GM21381 (cell line): Measurements from ENCODE around the gene DLG2.
"Not testable (repeated sequence)": the region's sequence is repeated elsewhere in the genome, so short reads cannot be mapped to it uniquely, and the experiment has no call there.

ENCODE experiments used
- ATAC-seq: cut with Tn5 transposase; IDR thresholded peaks from one replicate; pipeline ENCODE4 v1.9.1; 2021; ENCODE audit warnings: mild to moderate bottlenecking, moderate library complexity; ENCODE audit not compliant: unreplicated experiment

The DLG2 gene

DNA sequence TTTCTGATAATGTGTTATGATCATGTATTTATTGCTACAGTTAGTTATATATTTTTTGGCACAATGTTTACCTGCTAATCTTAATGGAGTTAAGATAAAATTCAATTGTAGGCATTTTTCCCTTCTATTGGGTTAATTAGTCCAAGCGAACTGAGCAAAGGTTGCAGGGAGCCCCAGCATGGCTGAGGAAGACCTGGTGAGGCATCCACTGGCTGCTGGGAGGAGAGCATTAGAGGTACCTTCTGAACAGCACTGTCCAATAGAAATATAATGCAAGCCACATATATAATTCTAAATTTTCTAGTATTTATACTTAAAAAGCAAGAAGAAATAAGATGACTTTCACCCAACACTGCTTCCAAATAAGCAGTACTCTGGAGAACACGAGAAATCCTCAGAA lies 19.9 kb upstream of the DLG2 start:
- no peak for ATAC-seq

DNA sequence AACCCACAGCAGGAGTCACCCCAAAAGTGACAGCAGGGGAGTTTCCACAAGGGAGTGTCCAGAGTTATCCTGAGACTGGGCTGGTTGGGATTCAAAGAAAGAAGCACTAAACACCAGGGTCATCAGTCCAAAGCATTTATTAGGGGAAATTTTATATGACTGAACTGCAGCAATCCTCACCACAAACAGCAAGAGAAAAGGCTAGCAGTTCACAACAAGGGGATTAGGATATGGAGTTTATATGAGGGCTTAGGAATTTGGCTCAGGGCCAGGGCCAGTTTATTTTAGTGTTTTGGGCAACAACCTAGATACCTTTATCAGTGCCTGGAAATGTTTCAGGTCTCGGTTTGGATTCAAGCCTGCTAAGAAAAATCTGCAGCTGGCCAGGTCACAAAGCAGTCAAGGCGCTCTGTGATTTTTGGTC lies 16.1 kb upstream of the DLG2 start:
- no peak for ATAC-seq

DNA sequence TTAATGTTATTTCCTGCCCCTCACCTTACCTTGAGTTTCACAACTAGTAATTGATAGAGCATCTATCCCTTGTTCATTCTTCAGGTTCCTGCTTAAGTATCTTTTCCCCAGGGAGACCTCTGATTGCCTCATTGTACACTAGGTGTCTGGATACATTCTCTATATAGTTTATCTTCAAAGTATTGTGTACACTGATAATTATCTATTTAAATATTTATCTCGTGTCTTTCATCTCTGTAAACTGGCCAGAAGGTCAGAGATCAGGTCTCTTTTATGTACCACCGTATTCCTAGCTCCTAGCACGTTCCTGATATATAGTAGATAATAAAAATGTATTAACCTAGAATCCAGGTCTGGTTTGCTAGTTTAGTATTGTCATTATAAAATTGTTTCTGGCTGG lies 7.6 kb upstream of the DLG2 start:
- no peak for ATAC-seq

DNA sequence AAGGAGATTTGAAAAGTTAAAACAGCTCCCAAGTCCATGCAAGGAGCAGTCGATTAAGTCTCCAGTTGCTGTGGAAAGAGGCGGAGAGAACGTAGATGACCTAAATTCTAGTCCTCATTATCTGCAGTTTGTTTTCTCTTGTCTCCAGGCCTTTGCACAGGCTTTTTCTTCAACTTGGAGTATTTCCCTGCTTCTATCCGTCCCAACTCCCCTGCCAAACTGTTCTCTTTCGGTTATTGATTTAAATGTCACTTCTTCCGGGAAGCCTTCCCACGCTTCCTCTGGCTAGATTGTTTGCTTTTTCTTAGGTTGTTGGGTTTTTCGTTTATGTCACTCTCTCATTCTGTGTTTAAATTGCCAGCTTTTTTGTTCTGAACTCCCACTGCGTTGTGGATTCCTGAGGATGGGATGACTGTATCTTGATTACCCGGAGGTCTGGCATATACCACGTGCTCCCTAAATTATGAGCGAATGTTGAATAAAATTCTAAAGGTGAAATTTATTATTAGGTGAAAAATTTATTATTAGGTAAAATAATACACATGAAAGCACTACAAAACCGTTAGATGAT lies 1.7 kb upstream of the DLG2 start:
- peak; percentile 3 for ATAC-seq

DNA sequence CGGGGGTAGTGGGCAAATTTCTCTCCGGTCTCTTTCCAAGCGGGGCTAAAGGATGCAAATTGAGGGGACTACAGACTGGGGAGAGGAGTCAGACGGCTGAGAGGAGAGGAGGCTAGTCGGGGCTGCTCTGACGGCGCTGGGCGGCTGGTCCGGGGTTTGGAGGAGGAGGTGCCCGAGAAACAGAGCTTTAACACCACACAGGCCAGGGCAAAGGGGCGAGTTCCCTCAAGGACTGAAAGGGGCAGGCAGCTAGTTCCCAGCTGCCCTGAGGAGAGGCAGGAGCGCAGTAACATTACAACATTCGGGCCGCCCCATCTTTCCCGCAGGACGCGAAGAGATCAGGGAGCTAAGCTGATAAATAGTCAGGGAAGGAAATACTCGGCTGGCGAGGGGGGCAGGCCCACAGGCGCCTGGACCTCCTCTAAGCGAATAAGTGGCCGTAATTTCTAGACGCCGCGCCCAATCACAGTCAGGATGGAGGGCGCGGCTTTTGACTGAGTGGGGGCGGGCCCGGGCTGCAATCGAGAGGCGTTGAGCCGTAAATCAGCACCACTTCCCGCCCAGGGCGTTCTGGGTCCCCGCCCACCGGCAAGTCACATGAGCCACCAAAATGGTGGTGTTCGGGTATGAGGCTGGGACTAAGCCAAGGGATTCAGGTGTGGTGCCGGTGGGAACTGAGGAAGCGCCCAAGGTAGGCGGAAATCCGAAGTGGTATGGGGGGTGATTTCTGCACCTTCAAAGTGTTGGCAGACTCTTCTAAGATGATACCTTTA lies 1.0 kb upstream of the DLG2 start, which contains the start of gene TMEM126B:
TSS of gene TMEM126B (plus strand) at position 596 of the 773 bp plus-strand sequence. CDS start at position 611, 15 bp downstream.
- ATAC-seq: peak; percentile 99

DNA sequence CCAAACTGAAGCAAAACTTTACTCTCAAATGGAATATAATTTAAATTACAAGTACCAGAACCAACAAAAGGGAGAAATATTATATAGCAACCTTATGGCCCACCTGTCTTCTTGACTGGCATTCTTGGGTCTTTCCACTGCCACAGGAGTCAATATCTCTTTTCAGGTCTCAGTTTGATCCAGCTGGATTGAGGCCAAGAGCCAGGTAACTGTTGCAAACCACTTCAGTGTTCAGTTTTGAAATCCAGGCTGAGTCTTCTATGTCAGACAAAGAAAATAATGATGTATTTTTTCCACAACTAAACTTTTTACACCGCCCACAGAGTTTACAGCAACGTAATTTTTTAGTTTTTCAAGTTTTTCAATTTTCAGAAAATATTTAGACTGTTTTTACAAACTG lies 648 bp downstream of the DLG2 start:
- ATAC-seq: no peak

DNA sequence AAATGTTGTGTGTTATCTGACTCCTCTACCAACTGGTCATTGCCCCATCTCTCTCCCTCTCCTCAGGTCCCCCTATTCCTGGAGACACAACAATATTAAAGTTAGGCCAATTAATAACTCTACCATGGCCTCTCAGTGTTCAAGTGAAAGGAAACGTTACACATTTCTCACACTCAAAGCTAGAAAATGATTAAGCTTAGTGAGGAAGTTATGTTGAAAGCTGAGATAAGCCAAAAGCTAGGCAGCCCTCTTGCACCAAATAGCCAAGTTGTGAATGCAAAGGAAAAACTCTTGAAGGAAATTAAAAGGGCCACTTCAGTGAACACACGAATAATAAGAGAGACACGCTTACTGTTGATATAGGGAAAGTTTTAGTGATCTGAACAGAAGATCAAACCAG lies 6.9 kb downstream of the DLG2 start:
- ATAC-seq: no peak

DNA sequence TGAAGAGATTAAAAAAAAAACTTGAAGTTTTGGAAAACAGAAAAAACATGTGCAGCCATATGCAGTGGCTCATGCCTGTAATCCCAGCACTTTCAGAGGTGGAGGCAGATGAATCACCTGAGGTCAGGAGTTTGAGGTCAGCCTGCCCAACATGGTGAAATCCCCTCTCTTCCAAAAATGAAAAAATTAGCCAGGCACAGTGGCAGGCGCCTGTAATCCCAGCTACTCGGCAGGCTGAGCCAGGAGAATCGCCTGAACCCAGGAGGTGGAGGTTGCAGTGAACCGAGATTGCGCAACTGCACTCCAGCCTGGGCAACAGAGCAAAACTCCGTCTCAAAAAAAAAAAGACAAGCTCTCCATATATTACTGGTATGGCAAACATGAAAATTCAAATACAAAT lies 7.6 kb downstream of the DLG2 start:
- no peak for ATAC-seq

DNA sequence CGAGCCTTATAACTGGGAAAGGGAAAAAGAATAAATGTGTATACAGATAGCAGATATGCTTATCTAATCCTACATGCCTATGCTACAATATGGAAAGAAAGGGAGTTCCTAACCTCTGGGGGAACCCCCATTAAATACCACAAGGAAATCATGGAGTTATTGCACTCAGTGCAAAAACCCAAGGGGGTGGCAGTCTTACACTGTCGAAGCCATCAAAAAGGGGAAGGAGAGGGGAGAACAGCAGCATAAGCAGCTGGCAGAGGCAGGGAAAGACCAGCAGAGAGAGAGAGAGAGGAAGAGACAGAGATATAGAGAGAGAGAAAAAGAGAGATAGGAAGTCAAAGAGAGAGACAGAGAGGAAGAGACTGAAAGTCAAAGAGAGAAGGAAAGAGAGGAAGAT lies 15.5 kb downstream of the DLG2 start:
- not testable (repeated sequence) for ATAC-seq

DNA sequence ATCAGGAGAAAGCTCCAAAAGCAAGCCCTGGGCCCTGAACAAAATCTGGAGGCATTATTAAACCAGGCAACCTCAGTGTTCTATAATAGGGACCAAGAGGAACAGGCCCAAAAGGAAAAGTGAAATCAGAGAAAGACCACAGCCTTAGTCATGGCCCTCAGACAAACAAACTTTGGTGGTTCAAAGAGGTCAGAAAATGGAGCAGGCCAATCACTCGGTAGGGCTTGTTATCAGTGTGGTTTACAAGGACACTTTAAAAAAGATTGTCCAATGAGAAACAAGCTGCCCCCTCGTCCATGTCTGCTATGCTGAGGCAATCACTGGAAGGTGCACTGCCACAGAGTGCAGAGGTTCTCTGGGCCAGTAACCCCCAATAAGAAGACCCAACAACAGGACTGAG lies 17.9 kb downstream of the DLG2 start:
- not testable (repeated sequence) for ATAC-seq

DNA sequence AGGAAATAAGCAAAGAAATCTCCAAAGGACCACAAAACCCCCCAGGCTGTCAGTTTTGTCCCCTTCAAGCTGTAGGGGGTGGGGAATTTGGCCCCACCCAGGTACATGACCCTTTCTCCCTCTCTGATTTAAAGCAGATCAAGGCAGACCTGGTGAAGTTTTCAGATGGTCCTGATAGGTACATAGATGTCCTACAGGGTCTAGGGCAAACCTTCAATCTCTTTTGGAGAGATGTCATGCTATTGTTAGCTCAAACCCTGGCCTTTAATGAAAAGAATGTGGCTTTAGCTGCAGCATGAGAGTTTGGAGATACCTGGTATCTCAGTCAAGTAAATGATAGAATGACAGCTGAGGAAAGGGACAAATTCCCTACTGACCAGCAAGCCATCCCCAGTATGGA lies 18.5 kb downstream of the DLG2 start:
- not testable (repeated sequence) for ATAC-seq

DNA sequence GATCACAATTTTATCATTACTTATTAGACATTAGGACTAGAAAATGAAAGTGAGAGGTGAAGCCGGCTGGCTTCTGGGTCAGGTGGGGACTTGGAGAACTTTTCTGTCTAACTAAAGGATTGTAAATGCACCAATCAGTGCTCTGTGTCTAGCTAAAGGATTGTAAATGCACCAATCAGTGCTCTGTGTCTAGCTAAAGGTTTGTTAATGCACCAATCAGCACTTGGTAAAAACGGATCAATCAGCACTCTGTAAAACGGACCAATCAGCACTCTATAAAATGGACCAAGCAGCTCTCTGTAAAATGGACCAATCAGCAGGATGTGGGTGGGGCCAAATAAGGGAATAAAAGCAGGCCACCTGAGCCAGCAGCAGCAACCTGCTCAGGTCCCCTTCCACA lies 20.9 kb downstream of the DLG2 start:
- ATAC-seq: not testable (repeated sequence)

DNA sequence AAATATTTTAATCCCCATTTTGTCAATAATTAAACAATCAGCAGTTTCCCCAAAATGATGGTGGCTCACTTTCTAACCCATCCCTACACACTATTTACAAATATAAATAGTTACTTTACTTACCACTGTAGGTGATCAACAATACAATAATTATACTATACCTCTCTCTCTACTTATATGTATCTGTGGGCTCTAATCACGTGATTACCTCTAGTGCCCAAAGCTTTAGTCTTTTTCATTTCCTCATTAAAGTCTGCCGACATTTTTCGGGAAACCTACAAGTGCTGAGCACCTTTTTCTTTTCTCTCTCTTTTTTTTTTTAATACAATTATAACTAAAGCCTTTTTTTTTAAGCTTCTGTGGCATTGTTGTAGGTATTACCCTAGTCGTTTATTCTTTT lies 23.9 kb downstream of the DLG2 start:
- no peak for ATAC-seq

DNA sequence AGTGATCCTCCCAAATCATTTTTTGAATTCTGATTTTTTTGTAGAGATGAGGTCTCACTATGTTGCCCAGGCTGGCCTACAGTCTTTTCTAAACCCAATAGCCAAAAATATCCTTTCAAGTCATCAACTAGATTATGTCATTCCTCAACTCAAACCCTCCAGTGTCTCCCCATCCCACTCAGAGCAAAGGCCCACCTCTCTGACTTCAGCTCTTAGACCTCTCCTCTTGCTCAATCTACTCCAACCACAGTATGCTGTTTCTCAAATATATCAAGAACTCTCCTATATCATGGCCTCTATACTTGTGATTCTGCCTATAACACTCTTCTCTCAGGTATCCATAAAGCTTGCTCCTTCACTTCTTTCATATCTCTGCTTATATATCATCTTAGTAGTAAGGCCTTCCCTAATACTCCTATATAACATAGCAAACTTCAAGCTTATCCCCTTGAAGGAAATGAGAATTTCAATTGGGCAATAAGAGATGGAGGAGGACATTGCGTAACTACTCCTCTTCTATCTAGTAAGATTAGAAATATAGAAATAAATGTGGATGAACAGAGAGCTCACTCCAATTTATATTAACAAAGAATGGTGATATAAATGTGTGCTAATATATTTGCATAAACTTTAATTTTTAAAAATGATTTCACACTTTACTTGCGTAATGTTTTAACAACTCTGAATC lies 24.5 kb downstream of the DLG2 start:
- no peak for ATAC-seq

DNA sequence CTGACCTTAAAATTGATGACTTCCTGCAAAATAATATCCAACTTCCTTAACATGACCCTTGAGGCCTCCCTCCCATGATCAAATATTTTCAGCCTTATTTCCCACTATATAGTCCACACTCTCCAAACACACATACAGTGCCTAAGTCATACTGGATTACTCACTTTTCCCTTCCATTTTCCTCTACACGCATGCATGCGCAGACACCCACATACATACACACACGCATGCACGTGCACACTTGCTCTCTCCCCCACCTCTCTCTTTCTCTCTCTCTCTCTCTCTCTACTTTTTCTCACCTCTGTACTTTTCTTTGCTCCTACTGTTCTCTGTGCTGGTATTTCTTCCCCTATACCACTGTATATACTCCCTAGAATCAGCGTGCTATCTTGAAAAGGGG lies 28.1 kb downstream of the DLG2 start:
- ATAC-seq: no peak

DNA sequence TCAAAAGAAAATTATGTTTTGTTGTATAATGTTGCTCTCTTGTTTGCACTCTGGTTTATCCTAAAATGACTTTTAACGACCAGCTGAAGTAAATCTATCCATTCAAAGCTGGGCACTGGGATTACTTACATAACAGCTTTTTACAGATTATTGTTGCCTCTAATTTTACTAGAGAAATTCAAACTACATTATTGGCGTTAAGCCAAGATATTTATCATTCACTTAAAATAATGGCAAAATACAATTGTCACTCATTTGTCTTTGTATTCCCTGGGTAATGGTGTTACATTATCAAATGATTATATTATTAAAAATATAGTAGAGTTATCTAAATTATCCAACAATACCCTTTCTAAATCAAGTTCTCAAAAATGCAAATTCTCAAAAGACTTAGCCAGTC lies 30.3 kb downstream of the DLG2 start:
- no peak for ATAC-seq

DNA sequence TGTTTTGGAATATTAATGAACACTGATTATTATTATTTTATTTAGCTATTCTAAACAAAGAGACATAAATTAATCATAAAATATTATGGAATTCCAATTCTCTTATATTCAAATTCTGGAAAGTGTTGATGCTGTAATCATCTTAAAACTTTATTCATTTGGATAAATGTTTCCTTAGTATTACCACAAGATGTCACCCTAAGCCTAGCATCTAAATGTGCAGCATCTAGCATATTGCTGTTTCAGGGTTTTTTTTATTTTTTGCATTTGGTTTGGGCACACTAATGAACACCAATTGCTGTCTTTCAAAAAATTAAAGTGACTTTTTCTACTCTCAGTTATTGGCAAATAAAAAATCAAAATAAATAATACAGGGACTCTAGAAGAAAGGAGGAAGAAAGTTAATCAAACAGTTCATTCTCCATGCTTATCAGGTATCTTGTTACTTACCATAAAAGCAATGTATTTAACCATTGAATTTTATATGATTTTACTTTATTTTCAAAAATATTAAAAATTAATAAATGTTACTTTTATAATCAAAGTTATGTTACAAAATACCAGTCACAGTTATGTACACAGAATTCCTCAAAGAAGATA lies 31.8 kb downstream of the DLG2 start:
- ATAC-seq: peak; percentile 57

DNA sequence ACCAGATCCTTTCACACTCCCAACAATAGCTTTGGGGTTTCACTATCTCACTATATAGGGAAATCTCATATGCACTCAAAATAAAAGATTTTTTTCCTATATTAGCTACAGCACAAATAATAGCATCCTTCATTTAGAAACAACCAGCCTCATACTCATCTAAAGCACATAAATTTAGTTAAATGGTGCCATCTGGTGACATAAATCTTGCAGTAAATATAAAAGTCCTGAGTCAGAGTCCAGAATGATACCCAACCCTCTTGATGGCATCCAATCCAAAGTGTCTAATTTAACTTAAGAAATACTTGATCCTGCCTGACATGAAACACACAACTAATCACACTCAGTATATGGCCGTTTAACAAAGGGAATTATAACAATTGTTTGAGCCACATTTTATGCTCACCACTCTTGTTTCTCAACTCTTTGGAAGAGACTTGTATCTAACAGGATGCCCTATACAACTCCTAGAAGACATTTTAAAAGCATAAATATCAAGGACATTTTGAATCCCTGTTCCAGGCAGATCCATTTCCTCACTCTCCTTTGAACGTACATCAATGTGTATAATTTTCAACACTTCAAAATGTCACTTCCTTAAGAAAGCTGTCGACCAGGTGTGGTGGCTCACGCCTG lies 36.2 kb downstream of the DLG2 start:
- no peak for ATAC-seq

DNA sequence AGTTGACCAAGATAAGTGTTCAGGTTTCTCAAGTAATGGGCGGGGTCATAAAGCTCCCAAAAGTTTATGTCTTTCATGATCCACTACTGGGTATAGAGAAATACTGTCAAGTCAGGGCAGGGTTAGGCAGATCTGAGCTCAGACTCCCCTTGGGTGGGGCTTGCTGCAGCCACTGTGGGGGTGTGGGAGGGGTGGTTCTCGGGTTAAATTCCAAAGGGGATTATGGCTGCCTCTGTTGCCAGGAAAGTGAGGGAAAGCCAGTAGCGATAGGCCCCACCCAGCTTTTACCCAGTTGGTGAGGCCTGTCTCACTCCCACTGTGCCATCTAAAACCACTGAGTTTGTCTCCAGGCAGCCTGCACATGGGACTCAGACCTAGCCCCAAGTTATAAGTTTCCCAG lies 37.8 kb downstream of the DLG2 start:
- ATAC-seq: no peak

DNA sequence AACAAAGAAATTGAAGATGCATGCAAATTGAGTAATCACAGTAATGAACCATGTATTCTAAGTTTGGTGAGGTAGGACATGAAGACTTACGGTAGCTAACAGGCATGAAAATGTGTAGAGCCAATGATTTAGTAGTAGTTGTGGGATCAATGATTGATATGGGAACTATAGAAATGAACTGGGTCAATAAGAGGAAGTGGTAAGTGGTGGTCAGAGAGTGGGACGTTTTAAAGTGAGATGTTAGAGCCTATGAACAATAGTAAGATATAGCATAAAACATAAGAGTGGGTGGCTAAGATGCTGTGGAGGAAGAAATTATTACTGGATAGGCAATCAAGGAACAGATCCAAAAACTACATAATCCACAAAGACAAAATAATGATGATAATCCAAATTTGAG lies 45.0 kb downstream of the DLG2 start:
- no peak for ATAC-seq

DNA sequence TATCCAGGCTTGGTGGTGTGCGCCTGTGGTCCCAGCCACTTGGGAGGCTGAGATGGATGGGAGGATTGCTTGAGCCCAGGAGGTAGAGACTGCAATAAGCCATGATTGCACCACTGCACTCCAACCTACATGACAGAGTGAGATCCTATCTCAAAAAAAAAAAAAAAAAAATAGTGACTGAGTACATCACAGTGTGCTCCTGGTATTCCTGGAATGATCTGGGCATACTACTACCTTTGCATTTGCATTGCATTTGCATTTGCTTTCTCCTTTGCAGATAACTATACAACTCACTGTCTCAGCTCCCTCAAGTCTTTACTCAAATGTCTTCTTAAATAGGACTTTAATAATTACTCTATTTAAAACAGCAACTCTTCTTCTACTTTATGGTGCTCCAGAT lies 51.8 kb downstream of the DLG2 start:
- no peak for ATAC-seq
